Stomach (tissue), 9 donors: ENCODE data around the gene SMIM41. TPM values are rescaled to one million over a fixed set of nuclear protein-coding genes. Genes with fewer than 3 reads are reported as not detected.

ENCODE experiments used
- DNase-seq, 2 donors: peaks; one replicate each; pipeline versions ENCODE4 v3.0.0 to v3.0.0-alpha.2; 2013 to 2019
- H3K27ac ChIP-seq, 5 donors: fragments of 200-600 bp in 4 of 5; sonication (generic) in 4 of 5; one replicate each; pipeline ENCODE4 v1.5.1; 2013 to 2019; ENCODE audit warnings: mild to moderate bottlenecking in 1 of 5, moderate library complexity in 1 of 5
- H3K27me3 ChIP-seq, 3 donors: fragments of 200-600 bp; sonication (generic); one replicate each; pipeline ENCODE4 v1.5.1; 2017 to 2019; ENCODE audit warnings: mixed run types in 1 of 3
- H3K36me3 ChIP-seq, 4 donors: fragments of 200-600 bp; sonication (generic); 1 replicate in 3 of 4; 2 replicates in 1 of 4; pipeline ENCODE4 v1.5.1; 2016 to 2019
- H3K4me1 ChIP-seq, 4 donors: fragments of 200-600 bp; sonication (generic); one replicate each; pipeline ENCODE4 v1.5.1; 2016 to 2019
- H3K4me3 ChIP-seq, 4 donors: fragments of 200-600 bp; sonication (generic) in 3 of 4; one replicate each; pipeline ENCODE4 v1.5.1; 2016 to 2019; ENCODE audit warnings: mild to moderate bottlenecking in 1 of 4
- H3K9me3 ChIP-seq, 4 donors: fragments of 200-600 bp; sonication (generic); one replicate each; pipeline ENCODE4 v1.5.1; 2016 to 2019
- CTCF ChIP-seq, 7 experiments: fragments of 450-650 bp in 4 of 7; fragments of 200-600 bp in 3 of 7; sonication (generic) in 3 of 7; IDR thresholded peaks; one replicate each; pipeline ENCODE4 v1.5.1; 2016 to 2019; ENCODE audit warnings: antibody characterized with exemption in 7 of 7, control low read depth in 2 of 7, mild to moderate bottlenecking in 1 of 7
- EP300 ChIP-seq: sonication (generic); formaldehyde crosslinking; IDR thresholded peaks from one replicate; pipeline ENCODE4 v1.6.1; 2017; ENCODE audit warnings: antibody characterized with exemption
- POLR2A ChIP-seq, 4 donors: fragments of 450-650 bp; IDR thresholded peaks; one replicate each; pipeline ENCODE4 v1.6.1; 2016; ENCODE audit warnings: antibody characterized with exemption in 4 of 4, control low read depth in 2 of 4, mild to moderate bottlenecking in 1 of 4, moderate library complexity in 1 of 4
- POLR2AphosphoS5 ChIP-seq, 3 donors: sonication (generic); formaldehyde crosslinking; IDR thresholded peaks; one replicate each; pipeline ENCODE4 v1.6.1; 2016; ENCODE audit warnings: antibody characterized with exemption in 3 of 3
- WGBS, 5 donors: extraction: QIAGEN DNeasy Blood & Tissue Kit in 3 of 5; methylation state at CpG; one replicate each; pipeline versions ENCODE4 v1.1.5 to v1.1.7; 2013 to 2018; 5-methylcytosine and 5-hydroxymethylcytosine counted together
- intact Hi-C: fragments of 100-400 bp; cut with DNase I; formaldehyde crosslinking; loops from one replicate; pipeline ENCODE4 v1.15.1; 2023; ENCODE audit warnings: low total_unique reads
- polyA plus RNA-seq, 3 donors: library from polyadenylated mRNA; stranded (reverse); fragments of 200-250 nt; gene quantifications; one replicate each; pipeline ENCODE4 v1.2.3, GENCODE V29; 2013
- total RNA-seq, 5 donors: library from RNA; depleted of rRNA; stranded (reverse); fragments of >200 nt; gene quantifications; one replicate each; pipeline versions ENCODE4 v1.1.0 to v1.2.3, GENCODE V29; 2014 to 2016
- donor health status: healthy with polysubstance abuse.
- donor health status: Bipolar disorder and iron deficiency.
- donor health status: healthy.

SMIM41 gene
- total and polyA plus RNA-seq, 8 donors: 1.1 to 21.6 (median 6.5) TPM; not detected in 1

GRCh38 chr12:52149651-52150241 lies 70.2 kb downstream of the SMIM41 start:
- Histone ChIP-seq H3K4me3 (no peak overlapping the region), H3K27me3 (peaks cover 0 to 12% (median 9%) of the 10 kb centered on the region in 3 donors), H3K4me1 (peaks cover 44 to 68% (median 61%) of the 10 kb centered on the region in 4 donors), H3K9me3 (no peaks in the 10 kb centered on the region), H3K27ac (peak overlapping the region; percentile 74 to 92 (median 88)), H3K36me3 (no peaks in the 10 kb centered on the region)
- peak in 1 of 2 donors; percentile 37 for DNase-seq
- intact Hi-C loops: loop anchor here (5.0 kb wide), 1 partner anchor 728 kb away; no protein-coding TSS in a partner anchor
- 71 to 88% (median 81%) methylated on average over 5 of the region's 5 CpGs for WGBS, 5 donors
- TF ChIP-seq EP300 (no peak), POLR2A (IDR thresholded peaks at IDR 0.05) (no peak), CTCF (IDR thresholded peaks at IDR 0.05) (no peak), POLR2AphosphoS5 (IDR thresholded peaks at IDR 0.05) (no peak)

GRCh38 chr12:52151153-52151836 lies 71.8 kb downstream of the SMIM41 start:
- Histone ChIP-seq H3K4me1 (peaks cover 40 to 65% (median 53%) of the 10 kb centered on the region in 4 donors), H3K4me3 (no peak overlapping the region), H3K9me3 (no peaks in the 10 kb centered on the region), H3K36me3 (no peaks in the 10 kb centered on the region), H3K27ac (peak overlapping the region; percentile 1 to 88 (median 73)), H3K27me3 (peaks cover 0 to 12% (median 9%) of the 10 kb centered on the region in 3 donors)
- WGBS, 5 donors: 84 to 88% (median 87%) methylated on average over 8 to 10 of the region's 10 CpGs
- peak in 1 of 2 donors; percentile 15 for DNase-seq
- intact Hi-C loops: loop anchor here (5.0 kb wide), 1 partner anchor 726 kb away; no protein-coding TSS in a partner anchor
- TF ChIP-seq POLR2AphosphoS5 (IDR thresholded peaks at IDR 0.05): no peak
- TF ChIP-seq EP300: no peak
- no peak for TF ChIP-seq POLR2A (IDR thresholded peaks at IDR 0.05)
- no peak for TF ChIP-seq CTCF (IDR thresholded peaks at IDR 0.05)

GRCh38 chr12:52151837-52152783 lies 72.6 kb downstream of the SMIM41 start:
- TF ChIP-seq POLR2A (IDR thresholded peaks at IDR 0.05): no peak
- peak in 6 of 7 experiments; percentile 42 to 91 (median 84) for TF ChIP-seq CTCF (IDR thresholded peaks at IDR 0.05)
- TF ChIP-seq POLR2AphosphoS5 (IDR thresholded peaks at IDR 0.05): peak in 1 of 3 donors; percentile 28
- TF ChIP-seq EP300: no peak
- Histone ChIP-seq H3K9me3 (no peaks in the 10 kb centered on the region), H3K27me3 (peaks cover 0 to 12% (median 9%) of the 10 kb centered on the region in 3 donors), H3K27ac (peak overlapping the region; percentile 12 to 88 (median 73)), H3K36me3 (no peaks in the 10 kb centered on the region), H3K4me1 (peaks cover 32 to 57% (median 45%) of the 10 kb centered on the region in 4 donors), H3K4me3 (peak overlapping the region; percentile 32 to 45 (median 44))
- peak; percentile 79 to 91 for DNase-seq
- intact Hi-C loops: loop anchor here (5.0 kb wide), 1 partner anchor 725 kb away; no protein-coding TSS in a partner anchor
- WGBS, 5 donors: 7 to 19% (median 11%) methylated on average over 21 to 63 of the region's 63 CpGs
